ENCODE data around the gene UPK3B. TPM values are rescaled to one million over a fixed set of nuclear protein-coding genes. Genes with fewer than 3 reads are reported as not detected.

UPK3B gene
- total and polyA plus RNA-seq, 2 of the 13 experiments (the other 11 are each of a cell fraction or from before 2014, with no cell fraction given), result not detected

DNA sequence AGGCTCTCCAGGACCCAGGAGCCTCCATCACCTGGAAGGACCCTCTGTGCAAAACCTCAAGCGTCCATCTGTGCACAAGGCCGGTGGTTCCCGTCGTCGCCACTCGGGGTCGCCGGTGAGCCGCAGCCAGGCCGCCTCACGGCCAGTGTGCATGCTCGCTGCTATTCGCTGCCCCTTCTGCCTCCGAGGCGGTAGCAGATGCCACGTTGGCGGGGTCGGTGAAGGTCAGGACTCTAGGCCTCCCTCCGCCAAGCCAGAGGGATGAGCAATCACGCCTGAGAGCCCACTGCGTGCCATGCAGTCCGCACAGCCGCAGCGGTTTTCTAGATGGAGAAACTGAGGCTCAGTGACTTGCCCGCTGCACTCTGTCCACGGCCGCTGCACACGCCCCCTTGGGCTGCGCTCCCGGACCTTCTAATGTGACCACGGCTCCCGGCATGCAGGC, 5.7 kb downstream of the UPK3B start (continued):
- TF ChIP-seq, protein P1, sequence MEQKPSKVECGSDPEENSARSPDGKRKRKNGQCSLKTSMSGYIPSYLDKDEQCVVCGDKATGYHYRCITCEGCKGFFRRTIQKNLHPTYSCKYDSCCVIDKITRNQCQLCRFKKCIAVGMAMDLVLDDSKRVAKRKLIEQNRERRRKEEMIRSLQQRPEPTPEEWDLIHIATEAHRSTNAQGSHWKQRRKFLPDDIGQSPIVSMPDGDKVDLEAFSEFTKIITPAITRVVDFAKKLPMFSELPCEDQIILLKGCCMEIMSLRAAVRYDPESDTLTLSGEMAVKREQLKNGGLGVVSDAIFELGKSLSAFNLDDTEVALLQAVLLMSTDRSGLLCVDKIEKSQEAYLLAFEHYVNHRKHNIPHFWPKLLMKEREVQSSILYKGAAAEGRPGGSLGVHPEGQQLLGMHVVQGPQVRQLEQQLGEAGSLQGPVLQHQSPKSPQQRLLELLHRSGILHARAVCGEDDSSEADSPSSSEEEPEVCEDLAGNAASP (CRISPR knock-in tag; IDR thresholded peaks at IDR 0.05; ENCODE audit: borderline replicate concordance), result peak; percentile 71; the same call in 1 of the 2 replicates
- TF ChIP-seq ARID5B (CRISPR knock-in tag; IDR thresholded peaks at IDR 0.05) (peak; percentile 44), ZNF136 (CRISPR knock-in tag; IDR thresholded peaks at IDR 0.05; ENCODE audit: low read depth) (no peak), STAT5B (CRISPR knock-in tag; IDR thresholded peaks at IDR 0.05) (no peak), RCOR2 (CRISPR knock-in tag; IDR thresholded peaks at IDR 0.05) (0 out of 2 replicates have a peak, but pooled peaks have one; percentile 15), GABPB1 (CRISPR knock-in tag; IDR thresholded peaks at IDR 0.05) (peak; percentile 61), SYNCRIP (IDR thresholded peaks at IDR 0.05; ENCODE audit: insufficient read depth, low read depth, low read length) (no peak), RFX3 (CRISPR knock-in tag; IDR thresholded peaks at IDR 0.05) (no peak), ZNF570 (CRISPR knock-in tag; IDR thresholded peaks at IDR 0.05; ENCODE audit: borderline replicate concordance) (no peak), ZNF350 (CRISPR knock-in tag; IDR thresholded peaks at IDR 0.05; ENCODE audit: borderline replicate concordance, low read depth) (peak; percentile 82), ZNF18 (CRISPR knock-in tag; IDR thresholded peaks at IDR 0.05; ENCODE audit: insufficient replicate concordance) (no peak), ZNF333 (CRISPR knock-in tag; IDR thresholded peaks at IDR 0.05; ENCODE audit: borderline replicate concordance) (peak; percentile 59; the same call in 1 of the 2 replicates), MED13 (CRISPR knock-in tag; IDR thresholded peaks at IDR 0.05) (no peak), ZNF556 (CRISPR knock-in tag; IDR thresholded peaks at IDR 0.05; ENCODE audit: borderline replicate concordance) (no peak), ZNF776 (CRISPR knock-in tag; IDR thresholded peaks at IDR 0.05) (peak; percentile 75; the same call in 1 of the 2 replicates), ZFX (CRISPR knock-in tag; IDR thresholded peaks at IDR 0.05; ENCODE audit: low read depth) (peak; percentile 75), RBM22 (optimal IDR thresholded peaks at IDR 0.05; ENCODE audit: low read length) (no peak)
- TF ChIP-seq, protein P2, sequence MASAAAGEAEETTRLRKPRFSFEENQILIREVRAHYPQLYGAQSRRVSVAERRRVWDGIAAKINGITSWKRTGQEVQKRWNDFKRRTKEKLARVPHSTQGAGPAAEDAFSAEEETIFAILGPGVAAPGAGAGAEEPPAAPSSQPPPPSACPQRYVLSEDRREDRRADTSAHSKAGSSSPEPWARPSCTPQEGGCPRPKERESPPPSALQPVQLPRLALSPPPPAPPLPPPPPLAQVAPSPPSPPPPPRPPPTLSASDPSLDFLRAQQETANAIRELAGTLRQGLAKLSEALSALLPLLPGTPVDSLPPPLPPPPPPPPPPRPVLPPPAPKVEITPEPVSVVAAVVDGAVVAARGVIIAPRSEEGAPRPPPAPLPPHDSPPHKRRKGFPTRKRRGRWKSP (CRISPR knock-in tag; IDR thresholded peaks at IDR 0.05), result no peak
- TF ChIP-seq, protein P3, sequence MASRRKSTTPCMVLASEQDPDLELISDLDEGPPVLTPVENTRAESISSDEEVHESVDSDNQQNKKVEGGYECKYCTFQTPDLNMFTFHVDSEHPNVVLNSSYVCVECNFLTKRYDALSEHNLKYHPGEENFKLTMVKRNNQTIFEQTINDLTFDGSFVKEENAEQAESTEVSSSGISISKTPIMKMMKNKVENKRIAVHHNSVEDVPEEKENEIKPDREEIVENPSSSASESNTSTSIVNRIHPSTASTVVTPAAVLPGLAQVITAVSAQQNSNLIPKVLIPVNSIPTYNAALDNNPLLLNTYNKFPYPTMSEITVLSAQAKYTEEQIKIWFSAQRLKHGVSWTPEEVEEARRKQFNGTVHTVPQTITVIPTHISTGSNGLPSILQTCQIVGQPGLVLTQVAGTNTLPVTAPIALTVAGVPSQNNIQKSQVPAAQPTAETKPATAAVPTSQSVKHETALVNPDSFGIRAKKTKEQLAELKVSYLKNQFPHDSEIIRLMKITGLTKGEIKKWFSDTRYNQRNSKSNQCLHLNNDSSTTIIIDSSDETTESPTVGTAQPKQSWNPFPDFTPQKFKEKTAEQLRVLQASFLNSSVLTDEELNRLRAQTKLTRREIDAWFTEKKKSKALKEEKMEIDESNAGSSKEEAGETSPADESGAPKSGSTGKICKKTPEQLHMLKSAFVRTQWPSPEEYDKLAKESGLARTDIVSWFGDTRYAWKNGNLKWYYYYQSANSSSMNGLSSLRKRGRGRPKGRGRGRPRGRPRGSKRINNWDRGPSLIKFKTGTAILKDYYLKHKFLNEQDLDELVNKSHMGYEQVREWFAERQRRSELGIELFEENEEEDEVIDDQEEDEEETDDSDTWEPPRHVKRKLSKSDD (CRISPR knock-in tag; IDR thresholded peaks at IDR 0.05; ENCODE audit: low read depth), result 0 out of 2 replicates have a peak, but pooled peaks have one; percentile 51

Data from HepG2 (cell line).